Activated CD4-positive, alpha-beta T cell treated with anti-CD3 and anti-CD28 coated beads, Interleukin-2, amount 50 U/mL, for 48 hours (primary cell): ENCODE measurements around the gene ELMO3.

ENCODE experiments used
- DNase-seq, 2 experiments: peaks; one replicate each; pipeline ENCODE4 v3.0.0-alpha.2; 2020

The ELMO3 gene

GRCh38 chr16:67199011-67199807 is at the start of gene ELMO3:
ELMO3 (plus strand) TSS chr16:67199131; CDS start chr16:67199327, 196 bp downstream.
- DNase-seq = no peak

- no peak for DNase-seq
Observed at GRCh38 chr16:67149276-67150046, 49.5 kb upstream of the ELMO3 start.

GRCh38 chr16:67150047-67150832 is 48.7 kb upstream of the ELMO3 start:
- peak; percentile 60 to 62 for DNase-seq

- peak; percentile 55 to 69 for DNase-seq
Observed at GRCh38 chr16:67150833-67151396, 48.0 kb upstream of the ELMO3 start, which contains the start of gene B3GNT9. B3GNT9 (minus strand) TSS chr16:67150998; CDS start chr16:67150485, 513 bp downstream.

GRCh38 chr16:67151431-67152097 is 47.4 kb upstream of the ELMO3 start:
- DNase-seq = peak in 1 of 2 experiments; percentile 13

- no peak for DNase-seq
Observed at GRCh38 chr16:67154578-67155294, 44.2 kb upstream of the ELMO3 start.

- peak; percentile 79 to 82 for DNase-seq
Observed at GRCh38 chr16:67155295-67156142, 43.4 kb upstream of the ELMO3 start.

GRCh38 chr16:67156143-67156844 is 42.6 kb upstream of the ELMO3 start:
- no peak for DNase-seq

- DNase-seq = no peak
Observed at GRCh38 chr16:67157106-67157748, 41.7 kb upstream of the ELMO3 start.

GRCh38 chr16:67157892-67158635 is 40.9 kb upstream of the ELMO3 start:
- no peak for DNase-seq

- DNase-seq = peak; percentile 86 to 90
Observed at GRCh38 chr16:67158637-67159600, 40.0 kb upstream of the ELMO3 start.

GRCh38 chr16:67161595-67162058 is 37.3 kb upstream of the ELMO3 start:
- DNase-seq = no peak

GRCh38 chr16:67162506-67163163 is 36.3 kb upstream of the ELMO3 start:
- no peak for DNase-seq

GRCh38 chr16:67163164-67163998 is 35.5 kb upstream of the ELMO3 start:
- DNase-seq = peak; percentile 53 to 62

- DNase-seq = peak in 1 of 2 experiments; percentile 21
Observed at GRCh38 chr16:67163999-67164558, 34.9 kb upstream of the ELMO3 start.
